HuH-7 (cell line): ENCODE results near the gene KMT2D.
A peak's percentile ranks its signal among the peaks of the same experiment; 100 is the strongest.
"Not testable (repeated sequence)": the region's sequence is repeated elsewhere in the genome, so short reads cannot be mapped to it uniquely, and the experiment has no call there.

Source experiments
- DNase-seq: peaks from one replicate; pipeline ENCODE4 v3.0.0; 2011; ENCODE audit warnings: low spot score

Gene KMT2D

GRCh38 chr12:49088932-49089330 lies 28.3 kb upstream of the KMT2D start:
- no peak for DNase-seq

- DNase-seq, result peak; percentile 91
These were observed 27.7 kb upstream of the KMT2D start for GRCh38 chr12:49088150-49088931.

GRCh38 chr12:49086116-49086515 lies 25.5 kb upstream of the KMT2D start:
- no peak for DNase-seq

GRCh38 chr12:49084438-49084837 lies 23.8 kb upstream of the KMT2D start:
- DNase-seq, result no peak

GRCh38 chr12:49079793-49080192 lies 19.2 kb upstream of the KMT2D start:
- no peak for DNase-seq

- no peak for DNase-seq
These were observed 10.4 kb upstream of the KMT2D start for GRCh38 chr12:49070971-49071370.

GRCh38 chr12:49069507-49070346 lies 9.1 kb upstream of the KMT2D start, which contains the start of gene RHEBL1:
Gene RHEBL1, minus strand, starts transcription at chr12:49069979. Its CDS starts 194 bp downstream, at chr12:49069785.
- peak; percentile 93 for DNase-seq

- DNase-seq, result no peak
These were observed 8.4 kb upstream of the KMT2D start for GRCh38 chr12:49068879-49069506.

GRCh38 chr12:49066120-49066519 lies 5.5 kb upstream of the KMT2D start:
- DNase-seq, result no peak

GRCh38 chr12:49064767-49065152 lies 4.2 kb upstream of the KMT2D start:
- DNase-seq, result no peak

GRCh38 chr12:49061916-49062315 lies 1.3 kb upstream of the KMT2D start:
- DNase-seq, result not testable (repeated sequence)

GRCh38 chr12:49061157-49061650 lies 610 bp upstream of the KMT2D start:
- DNase-seq, result no peak

GRCh38 chr12:49059299-49060171 lies 1.1 kb downstream of the KMT2D start:
- DNase-seq, result peak; percentile 49

- no peak for DNase-seq
These were observed 1.6 kb downstream of the KMT2D start for GRCh38 chr12:49059045-49059298.

GRCh38 chr12:49058366-49059044 lies 2.1 kb downstream of the KMT2D start:
- no peak for DNase-seq

GRCh38 chr12:49057888-49058287 lies 2.7 kb downstream of the KMT2D start:
- DNase-seq, result no peak

GRCh38 chr12:49055978-49056754 lies 4.4 kb downstream of the KMT2D start:
- DNase-seq, result peak; percentile 85

GRCh38 chr12:49055092-49055491 lies 5.5 kb downstream of the KMT2D start:
- DNase-seq, result no peak

GRCh38 chr12:49054524-49054923 lies 6.1 kb downstream of the KMT2D start:
- DNase-seq, result no peak

- DNase-seq, result no peak
These were observed 6.5 kb downstream of the KMT2D start for GRCh38 chr12:49054096-49054495.
